Stimulated activated CD4-positive, alpha-beta T cell treated with anti-CD3 and anti-CD28 coated beads, TNF-alpha, amount 100 ng/mL, for 48 hours (primary cell): ENCODE measurements around the gene ZNF334.

Source experiments
- DNase-seq, 3 donors: peaks; one replicate each; pipeline ENCODE4 v3.0.0-alpha.2; 2020; ENCODE audit warnings: low read depth in 3 of 3

Gene ZNF334

GRCh38 chr20:46545827-46546138, 32.4 kb upstream of the ZNF334 start:
- no peak for DNase-seq

- peak in 2 of 3 donors; percentile 27 to 39 for DNase-seq
Measured at GRCh38 chr20:46545077-46545826, 31.9 kb upstream of the ZNF334 start.

GRCh38 chr20:46544576-46544975, 31.2 kb upstream of the ZNF334 start:
- DNase-seq = no peak

GRCh38 chr20:46543959-46544358, 30.6 kb upstream of the ZNF334 start:
- DNase-seq = no peak

GRCh38 chr20:46543033-46543432, 29.7 kb upstream of the ZNF334 start:
- DNase-seq = no peak

- no peak for DNase-seq
Measured at GRCh38 chr20:46541229-46541935, 28.0 kb upstream of the ZNF334 start.

GRCh38 chr20:46539113-46539512, 25.8 kb upstream of the ZNF334 start:
- no peak for DNase-seq

- DNase-seq = no peak
Measured at GRCh38 chr20:46530640-46531039, 17.3 kb upstream of the ZNF334 start.

- DNase-seq = no peak
Measured at GRCh38 chr20:46523696-46524328, 10.5 kb upstream of the ZNF334 start.

GRCh38 chr20:46523108-46523507, 9.7 kb upstream of the ZNF334 start:
- no peak for DNase-seq

- peak in 1 of 3 donors; percentile 7 for DNase-seq
Measured at GRCh38 chr20:46520976-46521579, 7.7 kb upstream of the ZNF334 start.

- no peak for DNase-seq
Measured at GRCh38 chr20:46520540-46520939, 7.2 kb upstream of the ZNF334 start.

GRCh38 chr20:46519471-46520068, 6.2 kb upstream of the ZNF334 start:
- DNase-seq = no peak

GRCh38 chr20:46509523-46509922, 3.8 kb downstream of the ZNF334 start:
- DNase-seq = no peak

- DNase-seq = no peak
Measured at GRCh38 chr20:46507760-46508407, 5.5 kb downstream of the ZNF334 start.

- DNase-seq = no peak
Measured at GRCh38 chr20:46505506-46505905, 7.9 kb downstream of the ZNF334 start.

- DNase-seq = no peak
Measured at GRCh38 chr20:46501961-46502360, 11.4 kb downstream of the ZNF334 start.

GRCh38 chr20:46501337-46501942, 11.9 kb downstream of the ZNF334 start:
- DNase-seq = no peak

- DNase-seq = no peak
Measured at GRCh38 chr20:46494077-46494476, 19.3 kb downstream of the ZNF334 start.

GRCh38 chr20:46491354-46491753, 22.0 kb downstream of the ZNF334 start:
- DNase-seq = no peak

- DNase-seq = no peak
Measured at GRCh38 chr20:46488451-46488850, 24.9 kb downstream of the ZNF334 start.
